ENCODE measurements around the gene HSPA4L. TPM values are rescaled to one million over a fixed set of nuclear protein-coding genes. Genes with fewer than 3 reads are reported as not detected.

Gene HSPA4L
- total and polyA plus RNA-seq, 2 donors (not counting 3 experiments of a cell fraction or from before 2014, with no cell fraction given) = 1.3 to 12.4 TPM

DNA sequence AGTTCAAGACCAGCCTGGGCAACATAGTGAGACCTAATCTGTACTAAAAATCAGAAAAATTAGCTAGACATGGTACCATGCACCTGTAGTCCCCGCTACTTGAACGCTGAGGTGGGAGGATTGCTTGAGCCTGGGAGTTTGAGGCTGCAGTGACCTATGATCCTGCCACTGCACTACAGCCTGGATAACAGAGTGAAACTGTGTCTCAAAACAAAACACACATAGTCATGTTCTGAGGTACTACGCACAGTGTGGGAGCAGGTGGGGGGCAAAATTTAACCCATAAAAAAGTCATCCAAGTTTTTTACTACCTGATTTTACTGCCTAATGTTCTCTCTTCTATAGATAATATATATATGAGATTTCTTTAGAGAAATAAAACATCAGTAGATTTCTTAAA lies 28.4 kb downstream of the HSPA4L start:
- H3K36me3 ChIP-seq (ENCODE audit: control insufficient read depth in 2 of 2, extremely low read depth in 1 of 2, insufficient read depth in 2 of 2, low read length in 2 of 2) = no peaks in the 10 kb centered on the region
- intact Hi-C loops (cut with micrococcal nuclease) = no loop called here
- H3K79me2 ChIP-seq (ENCODE audit: control insufficient read depth, insufficient read depth, low read length) = no peaks in the 10 kb centered on the region
- CTCF ChIA-PET = no interaction called here
- H3K4me1 ChIP-seq (ENCODE audit: control insufficient read depth, extremely low read depth, insufficient read depth, low read length) = no peaks in the 10 kb centered on the region
- no peak overlapping the region for H2AFZ ChIP-seq (ENCODE audit: low read depth, low read length)
- dilution Hi-C loops (cut with MboI; ENCODE audit: extremely low pct_ligation_motif_present, low sequenced_read_pairs) = no loop called here
- DNase-seq (ENCODE audit: low read depth, low spot score) = no peak
- BruUV-seq (replicated peaks) = no TSS peak
- H4K20me1 ChIP-seq (replicated peaks; ENCODE audit: control insufficient read depth, extremely low read depth, insufficient read depth, low read length) = no peaks in the 10 kb centered on the region
- H3K9ac ChIP-seq (replicated peaks; ENCODE audit: extremely low read depth, insufficient read depth, low read length) = no peak overlapping the region
- H3K4me3 ChIP-seq (replicated peaks in 1 of 3; ENCODE audit: insufficient read depth in 1 of 3, low read depth in 1 of 3, low read length in 3 of 3) = no peak overlapping the region
- POLR2A ChIA-PET = no interaction called here
- TF ChIP-seq EZH2 (IDR thresholded peaks at IDR 0.05; ENCODE audit: borderline replicate concordance, low read depth, low read length, severe bottlenecking) (no peak), POLR2A (IDR thresholded peaks at IDR 0.05; ENCODE audit: low read depth, low read length) (no peak), POLR2AphosphoS5 (IDR thresholded peaks at IDR 0.05; ENCODE audit: insufficient read depth, low read depth, low read length) (no peak), FOS (IDR thresholded peaks at IDR 0.05; ENCODE audit: borderline replicate concordance, insufficient read depth, low read length) (no peak), GATA2 (IDR thresholded peaks at IDR 0.05; ENCODE audit: insufficient read depth, insufficient read length, low read depth, low read length) (no peak), MYC (IDR thresholded peaks at IDR 0.05; ENCODE audit: low read depth, low read length) (no peak), JUN (IDR thresholded peaks at IDR 0.05; ENCODE audit: borderline replicate concordance, insufficient read depth, insufficient read length, low read depth) (no peak)
- TF ChIP-seq, protein P1, sequence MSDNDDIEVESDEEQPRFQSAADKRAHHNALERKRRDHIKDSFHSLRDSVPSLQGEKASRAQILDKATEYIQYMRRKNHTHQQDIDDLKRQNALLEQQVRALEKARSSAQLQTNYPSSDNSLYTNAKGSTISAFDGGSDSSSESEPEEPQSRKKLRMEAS (IDR thresholded peaks at IDR 0.05; ENCODE audit: insufficient read depth, insufficient read length) = no peak
- TF ChIP-seq, protein P2, sequence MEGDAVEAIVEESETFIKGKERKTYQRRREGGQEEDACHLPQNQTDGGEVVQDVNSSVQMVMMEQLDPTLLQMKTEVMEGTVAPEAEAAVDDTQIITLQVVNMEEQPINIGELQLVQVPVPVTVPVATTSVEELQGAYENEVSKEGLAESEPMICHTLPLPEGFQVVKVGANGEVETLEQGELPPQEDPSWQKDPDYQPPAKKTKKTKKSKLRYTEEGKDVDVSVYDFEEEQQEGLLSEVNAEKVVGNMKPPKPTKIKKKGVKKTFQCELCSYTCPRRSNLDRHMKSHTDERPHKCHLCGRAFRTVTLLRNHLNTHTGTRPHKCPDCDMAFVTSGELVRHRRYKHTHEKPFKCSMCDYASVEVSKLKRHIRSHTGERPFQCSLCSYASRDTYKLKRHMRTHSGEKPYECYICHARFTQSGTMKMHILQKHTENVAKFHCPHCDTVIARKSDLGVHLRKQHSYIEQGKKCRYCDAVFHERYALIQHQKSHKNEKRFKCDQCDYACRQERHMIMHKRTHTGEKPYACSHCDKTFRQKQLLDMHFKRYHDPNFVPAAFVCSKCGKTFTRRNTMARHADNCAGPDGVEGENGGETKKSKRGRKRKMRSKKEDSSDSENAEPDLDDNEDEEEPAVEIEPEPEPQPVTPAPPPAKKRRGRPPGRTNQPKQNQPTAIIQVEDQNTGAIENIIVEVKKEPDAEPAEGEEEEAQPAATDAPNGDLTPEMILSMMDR (IDR thresholded peaks at IDR 0.05; ENCODE audit: extremely low read depth in 1 of 2, insufficient read depth in 1 of 2, low read depth in 1 of 2, low read length in 2 of 2) = no peak
- H3K9me1 ChIP-seq (replicated peaks; ENCODE audit: control insufficient read depth, extremely low read depth, insufficient read depth, low read length) = no peaks in the 10 kb centered on the region
- no peak overlapping the region for H3K27ac ChIP-seq (ENCODE audit: insufficient read depth, low read depth, low read length)
- H3K9me3 ChIP-seq (replicated peaks; ENCODE audit: control insufficient read depth, insufficient read depth, low read length) = no peaks in the 10 kb centered on the region
- no peaks in the 10 kb centered on the region for H3K27me3 ChIP-seq (ENCODE audit: control insufficient read depth in 2 of 2, insufficient read depth in 2 of 2, low read length in 2 of 2)
- H3K4me2 ChIP-seq (ENCODE audit: insufficient read depth, low read length) = no peak overlapping the region
- no peak for FAIRE-seq

Measured in endothelial cell of umbilical vein (primary cell).